HG02970 (cell line): ENCODE measurements around the gene RPS6KA2.

Experiments used
- ATAC-seq: cut with Tn5 transposase; IDR thresholded peaks from one replicate; pipeline ENCODE4 v1.9.1; 2021; ENCODE audit warnings: mild to moderate bottlenecking, moderate library complexity, moderate number of reproducible peaks; ENCODE audit not compliant: unreplicated experiment, low FRiP score

The RPS6KA2 gene

GRCh38 chr6:166461821-166462460 lies 165.1 kb downstream of the RPS6KA2 start:
- no peak for ATAC-seq

GRCh38 chr6:166460473-166461437 lies 166.3 kb downstream of the RPS6KA2 start:
- ATAC-seq = no peak

GRCh38 chr6:166459906-166460305 lies 167.1 kb downstream of the RPS6KA2 start:
- no peak for ATAC-seq

- ATAC-seq = no peak
Measured at GRCh38 chr6:166459272-166459671, 167.8 kb downstream of the RPS6KA2 start.

- no peak for ATAC-seq
Measured at GRCh38 chr6:166456395-166457156, 170.5 kb downstream of the RPS6KA2 start.

- no peak for ATAC-seq
Measured at GRCh38 chr6:166454692-166455515, 172.1 kb downstream of the RPS6KA2 start.

GRCh38 chr6:166453651-166454050 lies 173.4 kb downstream of the RPS6KA2 start:
- ATAC-seq = no peak

- no peak for ATAC-seq
Measured at GRCh38 chr6:166450167-166450873, 176.7 kb downstream of the RPS6KA2 start.

- no peak for ATAC-seq
Measured at GRCh38 chr6:166449641-166450040, 177.4 kb downstream of the RPS6KA2 start.

GRCh38 chr6:166449036-166449435 lies 178.0 kb downstream of the RPS6KA2 start:
- ATAC-seq = no peak

- no peak for ATAC-seq
Measured at GRCh38 chr6:166448432-166448831, 178.6 kb downstream of the RPS6KA2 start.

- no peak for ATAC-seq
Measured at GRCh38 chr6:166446567-166447065, 180.4 kb downstream of the RPS6KA2 start.

GRCh38 chr6:166446146-166446545 lies 180.9 kb downstream of the RPS6KA2 start:
- ATAC-seq = no peak

GRCh38 chr6:166444446-166444845 lies 182.6 kb downstream of the RPS6KA2 start:
- ATAC-seq = no peak

- ATAC-seq = no peak
Measured at GRCh38 chr6:166443166-166443565, 183.9 kb downstream of the RPS6KA2 start.

GRCh38 chr6:166442131-166442685 lies 184.8 kb downstream of the RPS6KA2 start:
- ATAC-seq = no peak

GRCh38 chr6:166441325-166442078 lies 185.5 kb downstream of the RPS6KA2 start:
- ATAC-seq = no peak

- ATAC-seq = no peak
Measured at GRCh38 chr6:166440729-166441128, 186.3 kb downstream of the RPS6KA2 start.
